ENCODE data around the gene UST.

UST gene

DNA sequence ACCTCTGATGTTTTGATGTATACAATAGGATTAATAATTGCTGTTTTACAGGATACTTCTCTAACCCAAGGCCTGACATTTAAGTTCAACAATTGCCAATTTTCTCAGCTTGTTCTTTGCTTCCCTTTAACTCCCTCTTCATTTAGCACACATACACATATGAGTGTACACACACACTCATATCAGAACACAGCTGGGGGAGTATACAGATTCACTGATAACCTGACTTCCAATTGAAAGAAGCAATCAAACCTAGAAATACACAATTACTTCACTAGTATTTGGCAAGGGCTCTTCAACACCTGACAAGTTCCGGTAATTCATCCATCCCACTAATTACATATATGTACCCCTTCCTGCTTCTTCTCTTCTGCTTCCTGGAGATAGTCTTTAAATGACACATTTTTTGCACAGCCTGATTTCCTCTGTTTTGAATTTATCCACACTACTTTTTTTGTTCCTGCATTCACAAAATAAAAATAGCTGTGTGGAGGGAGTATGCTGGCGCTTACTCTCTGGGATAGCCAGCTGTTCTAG, 11.2 kb downstream of the UST start:
- H3K9ac ChIP-seq (ENCODE audit: low read length) = no peak overlapping the region
- H2BK15ac ChIP-seq (ENCODE audit: low read depth, poor library complexity, severe bottlenecking) = no peak overlapping the region
- no peak overlapping the region for H4K8ac ChIP-seq (ENCODE audit: low read length)
- H2BK120ac ChIP-seq (ENCODE audit: low read depth, low read length) = no peak overlapping the region
- no peak overlapping the region for H3K4me2 ChIP-seq (ENCODE audit: low read length, poor library complexity, severe bottlenecking)
- no peak overlapping the region for H2BK5ac ChIP-seq (ENCODE audit: low read depth, low read length, poor library complexity, severe bottlenecking)
- no peaks in the 10 kb centered on the region for H3K27me3 ChIP-seq (ENCODE audit: control insufficient read depth in 1 of 2, insufficient read depth in 1 of 2, low read length in 2 of 2)
- no peak overlapping the region for H2BK12ac ChIP-seq (ENCODE audit: low read length in 2 of 2)
- no peak overlapping the region for H3K18ac ChIP-seq (ENCODE audit: low read depth in 1 of 2, low read length in 2 of 2)
- 50% methylated on average over 2 of the region's 2 CpGs for WGBS
- no peak overlapping the region for H3K4ac ChIP-seq (ENCODE audit: low read depth in 1 of 2, low read length in 2 of 2)
- H3K9me3 ChIP-seq (ENCODE audit: control insufficient read depth, low read length) = no peaks in the 10 kb centered on the region
- no peak overlapping the region for H2AFZ ChIP-seq (ENCODE audit: low read depth, low read length)
- peaks cover 10% of the 10 kb centered on the region for H3K79me1 ChIP-seq (replicated peaks; ENCODE audit: low read length, poor library complexity, severe bottlenecking)
- H3K23ac ChIP-seq (ENCODE audit: low read length in 2 of 2) = no peak overlapping the region
- H3K4me3 ChIP-seq (ENCODE audit: insufficient read depth in 1 of 2, low read depth in 1 of 2, low read length in 2 of 2) = no peak overlapping the region
- H3K27ac ChIP-seq (ENCODE audit: low read length, poor library complexity, severe bottlenecking) = no peak overlapping the region
- no peak overlapping the region for H4K91ac ChIP-seq (ENCODE audit: low read length)
- H3K4me1 ChIP-seq (ENCODE audit: control insufficient read depth, insufficient read depth, low read depth, low read length) = peaks cover 10% of the 10 kb centered on the region
- no peak overlapping the region for H2AK5ac ChIP-seq (ENCODE audit: low read length, severe bottlenecking)
- no peak overlapping the region for H3K14ac ChIP-seq (ENCODE audit: low read length in 2 of 2)
- no peak for DNase-seq
- no peaks in the 10 kb centered on the region for H3K36me3 ChIP-seq (ENCODE audit: control insufficient read depth in 1 of 2, insufficient read depth in 2 of 2, low read depth in 1 of 2, low read length in 2 of 2)

GRCh38 chr6:148758492-148758891, 11.7 kb downstream of the UST start:
- 98% methylated on average over 6 of the region's 6 CpGs for WGBS
- Histone ChIP-seq H3K4me3 (ENCODE audit: insufficient read depth in 1 of 2, low read depth in 1 of 2, low read length in 2 of 2) (no peak overlapping the region), H2AFZ (ENCODE audit: low read depth, low read length) (no peak overlapping the region), H2AK5ac (ENCODE audit: low read length, severe bottlenecking) (no peak overlapping the region), H2BK12ac (ENCODE audit: low read length in 2 of 2) (no peak overlapping the region), H3K36me3 (ENCODE audit: control insufficient read depth in 1 of 2, insufficient read depth in 2 of 2, low read depth in 1 of 2, low read length in 2 of 2) (no peaks in the 10 kb centered on the region), H3K9me3 (ENCODE audit: control insufficient read depth, low read length) (no peaks in the 10 kb centered on the region), H3K4me2 (ENCODE audit: low read length, poor library complexity, severe bottlenecking) (no peak overlapping the region), H3K27ac (ENCODE audit: low read length, poor library complexity, severe bottlenecking) (no peak overlapping the region), H3K4me1 (ENCODE audit: control insufficient read depth, insufficient read depth, low read depth, low read length) (peaks cover 10% of the 10 kb centered on the region), H3K9ac (ENCODE audit: low read length) (no peak overlapping the region), H2BK5ac (ENCODE audit: low read depth, low read length, poor library complexity, severe bottlenecking) (no peak overlapping the region), H2BK15ac (ENCODE audit: low read depth, poor library complexity, severe bottlenecking) (no peak overlapping the region), H3K14ac (ENCODE audit: low read length in 2 of 2) (no peak overlapping the region), H2BK120ac (ENCODE audit: low read depth, low read length) (no peak overlapping the region), H3K18ac (ENCODE audit: low read depth in 1 of 2, low read length in 2 of 2) (no peak overlapping the region), H3K79me1 (replicated peaks; ENCODE audit: low read length, poor library complexity, severe bottlenecking) (peaks cover 10% of the 10 kb centered on the region), H3K4ac (ENCODE audit: low read depth in 1 of 2, low read length in 2 of 2) (no peak overlapping the region), H4K8ac (ENCODE audit: low read length) (no peak overlapping the region), H4K91ac (ENCODE audit: low read length) (no peak overlapping the region), H3K23ac (ENCODE audit: low read length in 2 of 2) (no peak overlapping the region), H3K27me3 (ENCODE audit: control insufficient read depth in 1 of 2, insufficient read depth in 1 of 2, low read length in 2 of 2) (no peaks in the 10 kb centered on the region)
- no peak for DNase-seq

- no peak overlapping the region for H3K18ac ChIP-seq (ENCODE audit: low read depth in 1 of 2, low read length in 2 of 2)
- DNase-seq = no peak
- no peak overlapping the region for H2BK15ac ChIP-seq (ENCODE audit: low read depth, poor library complexity, severe bottlenecking)
- no peaks in the 10 kb centered on the region for H3K27me3 ChIP-seq (ENCODE audit: control insufficient read depth in 1 of 2, insufficient read depth in 1 of 2, low read length in 2 of 2)
- H2BK12ac ChIP-seq (ENCODE audit: low read length in 2 of 2) = no peak overlapping the region
- no peak overlapping the region for H3K4ac ChIP-seq (ENCODE audit: low read depth in 1 of 2, low read length in 2 of 2)
- peak overlapping the region; percentile 88 for H3K9ac ChIP-seq (ENCODE audit: low read length)
- no peak overlapping the region for H2BK5ac ChIP-seq (ENCODE audit: low read depth, low read length, poor library complexity, severe bottlenecking)
- no peak overlapping the region for H3K23ac ChIP-seq (ENCODE audit: low read length in 2 of 2)
- no peak overlapping the region for H4K91ac ChIP-seq (ENCODE audit: low read length)
- H3K79me1 ChIP-seq (replicated peaks; ENCODE audit: low read length, poor library complexity, severe bottlenecking) = peaks cover 6% of the 10 kb centered on the region
- H4K8ac ChIP-seq (ENCODE audit: low read length) = no peak overlapping the region
- H3K14ac ChIP-seq (ENCODE audit: low read length in 2 of 2) = no peak overlapping the region
- 78% methylated on average over 1 of the region's 1 CpG for WGBS
- H2BK120ac ChIP-seq (ENCODE audit: low read depth, low read length) = no peak overlapping the region
- no peak overlapping the region for H3K4me2 ChIP-seq (ENCODE audit: low read length, poor library complexity, severe bottlenecking)
- no peak overlapping the region for H2AK5ac ChIP-seq (ENCODE audit: low read length, severe bottlenecking)
- H3K4me3 ChIP-seq (ENCODE audit: insufficient read depth in 1 of 2, low read depth in 1 of 2, low read length in 2 of 2) = peak overlapping the region in 1 of 2 experiments; percentile 77
- no peak overlapping the region for H2AFZ ChIP-seq (ENCODE audit: low read depth, low read length)
- H3K4me1 ChIP-seq (ENCODE audit: control insufficient read depth, insufficient read depth, low read depth, low read length) = peaks cover 10% of the 10 kb centered on the region
- H3K36me3 ChIP-seq (ENCODE audit: control insufficient read depth in 1 of 2, insufficient read depth in 2 of 2, low read depth in 1 of 2, low read length in 2 of 2) = no peaks in the 10 kb centered on the region
- H3K9me3 ChIP-seq (ENCODE audit: control insufficient read depth, low read length) = no peaks in the 10 kb centered on the region
- no peak overlapping the region for H3K27ac ChIP-seq (ENCODE audit: low read length, poor library complexity, severe bottlenecking)
Observed at GRCh38 chr6:148760258-148760534, 13.4 kb downstream of the UST start.

GRCh38 chr6:148760568-148761526, 14.0 kb downstream of the UST start:
- H3K4me1 ChIP-seq (ENCODE audit: control insufficient read depth, insufficient read depth, low read depth, low read length) = peaks cover 10% of the 10 kb centered on the region
- no peak overlapping the region for H4K8ac ChIP-seq (ENCODE audit: low read length)
- H3K27ac ChIP-seq (ENCODE audit: low read length, poor library complexity, severe bottlenecking) = peak overlapping the region; percentile 89
- H2AFZ ChIP-seq (ENCODE audit: low read depth, low read length) = peak overlapping the region; percentile 29
- H3K36me3 ChIP-seq (ENCODE audit: control insufficient read depth in 1 of 2, insufficient read depth in 2 of 2, low read depth in 1 of 2, low read length in 2 of 2) = no peaks in the 10 kb centered on the region
- peak overlapping the region in 1 of 2 experiments; percentile 21 for H2BK12ac ChIP-seq (ENCODE audit: low read length in 2 of 2)
- DNase-seq = peak; percentile 89
- no peaks in the 10 kb centered on the region for H3K27me3 ChIP-seq (ENCODE audit: control insufficient read depth in 1 of 2, insufficient read depth in 1 of 2, low read length in 2 of 2)
- no peak overlapping the region for H4K91ac ChIP-seq (ENCODE audit: low read length)
- no peaks in the 10 kb centered on the region for H3K9me3 ChIP-seq (ENCODE audit: control insufficient read depth, low read length)
- 22% methylated on average over 12 of the region's 14 CpGs for WGBS
- no peak overlapping the region for H2BK120ac ChIP-seq (ENCODE audit: low read depth, low read length)
- no peak overlapping the region for H2BK5ac ChIP-seq (ENCODE audit: low read depth, low read length, poor library complexity, severe bottlenecking)
- H3K23ac ChIP-seq (ENCODE audit: low read length in 2 of 2) = no peak overlapping the region
- H3K4ac ChIP-seq (ENCODE audit: low read depth in 1 of 2, low read length in 2 of 2) = no peak overlapping the region
- peak overlapping the region in 1 of 2 experiments; percentile 18 for H3K14ac ChIP-seq (ENCODE audit: low read length in 2 of 2)
- H2AK5ac ChIP-seq (ENCODE audit: low read length, severe bottlenecking) = no peak overlapping the region
- peak overlapping the region; percentile 75 for H3K4me2 ChIP-seq (ENCODE audit: low read length, poor library complexity, severe bottlenecking)
- peak overlapping the region; percentile 88 for H3K9ac ChIP-seq (ENCODE audit: low read length)
- H2BK15ac ChIP-seq (ENCODE audit: low read depth, poor library complexity, severe bottlenecking) = no peak overlapping the region
- H3K4me3 ChIP-seq (ENCODE audit: insufficient read depth in 1 of 2, low read depth in 1 of 2, low read length in 2 of 2) = peak overlapping the region in 1 of 2 experiments; percentile 77
- H3K79me1 ChIP-seq (replicated peaks; ENCODE audit: low read length, poor library complexity, severe bottlenecking) = peaks cover 6% of the 10 kb centered on the region
- peak overlapping the region in 1 of 2 experiments; percentile 40 for H3K18ac ChIP-seq (ENCODE audit: low read depth in 1 of 2, low read length in 2 of 2)

Measured in mesenchymal stem cell (in vitro differentiated cells and primary cell).